Stomach (tissue), 4 donors: ENCODE measurements around the gene DPEP2NB.

Experiments used
- POLR2A ChIP-seq, 4 donors: fragments of 450-650 bp; IDR thresholded peaks; one replicate each; pipeline ENCODE4 v1.6.1; 2016; ENCODE audit warnings: antibody characterized with exemption in 4 of 4, control low read depth in 2 of 4, mild to moderate bottlenecking in 1 of 4, moderate library complexity in 1 of 4
- TF ChIP-seq, protein P1 (sequence below), 7 experiments: fragments of 450-650 bp in 4 of 7; fragments of 200-600 bp in 3 of 7; sonication (generic) in 3 of 7; IDR thresholded peaks; one replicate each; pipeline ENCODE4 v1.5.1; 2016 to 2019; ENCODE audit warnings: antibody characterized with exemption in 7 of 7, control low read depth in 2 of 7, mild to moderate bottlenecking in 1 of 7

DNA sequence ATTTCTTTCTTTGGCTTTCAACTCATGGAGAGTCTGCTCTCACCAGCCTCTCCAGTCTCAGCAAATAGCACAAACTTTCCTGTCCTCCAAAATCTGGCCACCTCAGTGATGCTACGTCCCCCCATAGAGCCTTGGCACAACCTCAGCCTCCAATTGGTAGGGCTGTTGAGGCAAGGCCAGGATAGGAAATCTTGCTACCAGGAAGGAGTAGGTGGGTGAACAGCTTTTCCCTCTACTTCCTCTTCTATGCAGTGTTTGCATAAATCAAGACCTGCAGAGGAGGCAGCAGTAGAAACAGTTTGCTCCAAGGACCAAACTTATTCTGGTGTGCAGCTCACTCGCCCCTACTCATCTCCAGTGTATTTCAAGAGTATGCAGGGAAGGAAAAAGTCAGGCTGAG is 15.7 kb downstream of the DPEP2NB start:
- TF ChIP-seq, protein P1, sequence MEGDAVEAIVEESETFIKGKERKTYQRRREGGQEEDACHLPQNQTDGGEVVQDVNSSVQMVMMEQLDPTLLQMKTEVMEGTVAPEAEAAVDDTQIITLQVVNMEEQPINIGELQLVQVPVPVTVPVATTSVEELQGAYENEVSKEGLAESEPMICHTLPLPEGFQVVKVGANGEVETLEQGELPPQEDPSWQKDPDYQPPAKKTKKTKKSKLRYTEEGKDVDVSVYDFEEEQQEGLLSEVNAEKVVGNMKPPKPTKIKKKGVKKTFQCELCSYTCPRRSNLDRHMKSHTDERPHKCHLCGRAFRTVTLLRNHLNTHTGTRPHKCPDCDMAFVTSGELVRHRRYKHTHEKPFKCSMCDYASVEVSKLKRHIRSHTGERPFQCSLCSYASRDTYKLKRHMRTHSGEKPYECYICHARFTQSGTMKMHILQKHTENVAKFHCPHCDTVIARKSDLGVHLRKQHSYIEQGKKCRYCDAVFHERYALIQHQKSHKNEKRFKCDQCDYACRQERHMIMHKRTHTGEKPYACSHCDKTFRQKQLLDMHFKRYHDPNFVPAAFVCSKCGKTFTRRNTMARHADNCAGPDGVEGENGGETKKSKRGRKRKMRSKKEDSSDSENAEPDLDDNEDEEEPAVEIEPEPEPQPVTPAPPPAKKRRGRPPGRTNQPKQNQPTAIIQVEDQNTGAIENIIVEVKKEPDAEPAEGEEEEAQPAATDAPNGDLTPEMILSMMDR (IDR thresholded peaks at IDR 0.05), result no peak
- no peak for TF ChIP-seq POLR2A (IDR thresholded peaks at IDR 0.05)
